ENCODE results near the gene SPDYC.

Gene SPDYC

DNA sequence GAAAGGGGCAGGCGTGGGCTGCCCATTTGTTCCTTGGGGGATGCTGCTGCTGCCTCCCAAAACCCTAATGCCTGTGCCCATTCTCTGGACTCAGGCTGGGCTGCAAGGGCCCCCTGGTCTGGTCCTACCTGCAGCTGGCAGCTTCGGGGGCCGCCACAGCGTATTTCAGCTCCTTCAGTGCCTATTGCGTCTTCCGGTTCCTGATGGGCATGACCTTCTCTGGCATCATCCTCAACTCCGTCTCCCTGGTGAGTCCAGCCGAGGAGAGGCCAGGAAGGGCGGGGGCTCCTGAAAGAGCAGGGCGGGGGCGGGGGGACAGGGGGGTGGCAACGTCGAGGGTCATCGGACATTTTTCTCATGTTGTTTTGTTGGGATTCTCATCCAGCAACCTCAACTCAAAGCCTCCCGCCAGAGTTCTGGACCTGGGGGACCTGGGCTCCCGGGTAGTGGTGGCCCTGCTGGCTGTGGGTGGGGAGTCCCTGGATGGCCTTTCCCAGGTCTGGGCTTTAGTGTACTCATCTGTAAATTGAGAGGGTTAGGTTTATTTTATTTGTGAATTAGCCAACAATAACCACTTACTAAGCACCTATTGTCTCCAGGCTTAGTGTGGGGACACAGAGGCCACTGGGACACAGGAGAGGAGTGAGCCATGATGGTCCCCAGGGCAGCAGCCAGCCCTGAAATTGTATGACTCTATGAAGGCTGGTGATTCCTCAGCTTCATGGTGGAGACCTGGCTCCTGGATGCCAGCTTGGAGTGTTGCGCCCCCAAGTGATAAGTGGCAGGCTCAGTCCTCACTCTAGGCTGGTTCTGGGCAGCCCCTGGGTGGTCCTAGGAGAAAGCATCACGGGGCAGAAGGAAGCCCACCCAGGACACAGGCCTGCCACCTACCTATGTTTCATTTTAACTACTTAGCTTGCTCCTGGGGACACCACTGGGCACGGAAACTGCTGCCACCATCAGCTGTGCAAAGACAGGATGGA, 47.7 kb downstream of the SPDYC start:
- no peak for DNase-seq (ENCODE audit: low read depth)
- H3K4me3 ChIP-seq (ENCODE audit: low read depth, low read length) = no peak overlapping the region
- TF ChIP-seq, protein P1, sequence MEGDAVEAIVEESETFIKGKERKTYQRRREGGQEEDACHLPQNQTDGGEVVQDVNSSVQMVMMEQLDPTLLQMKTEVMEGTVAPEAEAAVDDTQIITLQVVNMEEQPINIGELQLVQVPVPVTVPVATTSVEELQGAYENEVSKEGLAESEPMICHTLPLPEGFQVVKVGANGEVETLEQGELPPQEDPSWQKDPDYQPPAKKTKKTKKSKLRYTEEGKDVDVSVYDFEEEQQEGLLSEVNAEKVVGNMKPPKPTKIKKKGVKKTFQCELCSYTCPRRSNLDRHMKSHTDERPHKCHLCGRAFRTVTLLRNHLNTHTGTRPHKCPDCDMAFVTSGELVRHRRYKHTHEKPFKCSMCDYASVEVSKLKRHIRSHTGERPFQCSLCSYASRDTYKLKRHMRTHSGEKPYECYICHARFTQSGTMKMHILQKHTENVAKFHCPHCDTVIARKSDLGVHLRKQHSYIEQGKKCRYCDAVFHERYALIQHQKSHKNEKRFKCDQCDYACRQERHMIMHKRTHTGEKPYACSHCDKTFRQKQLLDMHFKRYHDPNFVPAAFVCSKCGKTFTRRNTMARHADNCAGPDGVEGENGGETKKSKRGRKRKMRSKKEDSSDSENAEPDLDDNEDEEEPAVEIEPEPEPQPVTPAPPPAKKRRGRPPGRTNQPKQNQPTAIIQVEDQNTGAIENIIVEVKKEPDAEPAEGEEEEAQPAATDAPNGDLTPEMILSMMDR (IDR thresholded peaks at IDR 0.05; ENCODE audit: low read depth, low read length) = no peak
- TF ChIP-seq MYC (IDR thresholded peaks at IDR 0.05; ENCODE audit: low read depth, low read length) (no peak), POLR2A (IDR thresholded peaks at IDR 0.05; ENCODE audit: extremely low read depth, insufficient read length) (no peak)
- TF ChIP-seq, protein P2, sequence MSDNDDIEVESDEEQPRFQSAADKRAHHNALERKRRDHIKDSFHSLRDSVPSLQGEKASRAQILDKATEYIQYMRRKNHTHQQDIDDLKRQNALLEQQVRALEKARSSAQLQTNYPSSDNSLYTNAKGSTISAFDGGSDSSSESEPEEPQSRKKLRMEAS (IDR thresholded peaks at IDR 0.05; ENCODE audit: low read depth, low read length) = no peak

DNA sequence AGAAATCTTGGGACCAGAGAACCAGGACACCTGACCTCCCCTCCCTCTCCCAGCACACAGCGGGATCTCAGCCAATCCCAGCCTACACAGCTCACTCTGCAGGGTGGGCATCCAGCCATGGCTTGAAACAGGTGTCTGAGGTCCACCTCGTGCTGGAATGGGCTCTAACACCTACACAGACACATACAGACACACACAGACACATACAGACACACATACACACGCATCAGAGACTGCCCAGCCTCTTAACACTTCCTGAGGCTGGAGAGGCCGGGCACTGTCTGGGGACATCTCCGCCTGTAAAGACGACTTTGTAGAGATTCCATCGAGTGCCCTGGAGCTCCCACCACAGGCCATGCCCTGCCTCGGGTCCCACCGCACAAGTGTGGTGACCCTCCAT, 48.4 kb downstream of the SPDYC start:
- no peak overlapping the region for H3K4me3 ChIP-seq (ENCODE audit: low read depth, low read length)
- TF ChIP-seq, protein P2 (IDR thresholded peaks at IDR 0.05; ENCODE audit: low read depth, low read length) = no peak
- TF ChIP-seq MYC (IDR thresholded peaks at IDR 0.05; ENCODE audit: low read depth, low read length) (no peak), POLR2A (IDR thresholded peaks at IDR 0.05; ENCODE audit: extremely low read depth, insufficient read length) (no peak)
- TF ChIP-seq, protein P1 (IDR thresholded peaks at IDR 0.05; ENCODE audit: low read depth, low read length) = no peak
- DNase-seq (ENCODE audit: low read depth) = no peak

DNA sequence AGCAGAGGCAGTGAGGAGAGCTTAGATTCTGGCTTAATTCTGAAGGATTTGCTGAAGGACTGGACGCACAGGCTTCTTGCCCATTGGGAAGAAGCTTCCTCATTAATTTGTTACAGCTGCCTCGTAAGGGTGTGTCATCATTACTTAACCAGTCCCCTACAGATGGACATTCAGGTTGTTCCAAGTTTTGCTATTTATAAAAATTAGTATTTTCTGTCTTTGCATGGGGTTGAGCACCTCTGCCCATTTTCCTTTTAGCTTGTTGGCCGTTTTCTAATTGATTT, 49.8 kb downstream of the SPDYC start:
- no peak overlapping the region for H3K4me3 ChIP-seq (ENCODE audit: low read depth, low read length)
- no peak for DNase-seq (ENCODE audit: low read depth)
- no peak for TF ChIP-seq MYC (IDR thresholded peaks at IDR 0.05; ENCODE audit: low read depth, low read length)
- no peak for TF ChIP-seq POLR2A (IDR thresholded peaks at IDR 0.05; ENCODE audit: extremely low read depth, insufficient read length)
- TF ChIP-seq, protein P2 (IDR thresholded peaks at IDR 0.05; ENCODE audit: low read depth, low read length) = no peak
- TF ChIP-seq, protein P1 (IDR thresholded peaks at IDR 0.05; ENCODE audit: low read depth, low read length) = no peak

DNA sequence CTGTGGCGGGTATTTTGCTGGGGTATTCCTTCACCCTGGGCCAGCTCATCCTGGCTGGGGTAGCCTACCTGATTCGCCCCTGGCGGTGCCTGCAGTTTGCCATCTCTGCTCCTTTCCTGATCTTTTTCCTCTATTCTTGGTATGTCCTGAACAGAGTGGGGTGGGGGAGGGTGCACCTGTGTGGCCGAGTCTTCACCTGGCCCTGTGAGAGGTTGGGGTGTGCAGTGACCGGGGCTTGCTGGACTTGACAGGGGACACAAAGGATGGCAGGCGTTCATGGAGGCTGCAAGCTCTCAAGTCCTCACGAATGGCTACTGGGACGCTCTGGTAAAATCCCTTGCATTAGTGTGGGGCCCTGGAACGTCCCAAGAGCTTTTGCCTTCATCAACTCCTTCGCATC, 51.0 kb downstream of the SPDYC start:
- no peak for DNase-seq (ENCODE audit: low read depth)
- TF ChIP-seq MYC (IDR thresholded peaks at IDR 0.05; ENCODE audit: low read depth, low read length) (no peak), POLR2A (IDR thresholded peaks at IDR 0.05; ENCODE audit: extremely low read depth, insufficient read length) (no peak)
- TF ChIP-seq, protein P1 (IDR thresholded peaks at IDR 0.05; ENCODE audit: low read depth, low read length) = no peak
- TF ChIP-seq, protein P2 (IDR thresholded peaks at IDR 0.05; ENCODE audit: low read depth, low read length) = no peak
- H3K4me3 ChIP-seq (ENCODE audit: low read depth, low read length) = no peak overlapping the region

Measured in NB4 (cell line).